Epithelial cell of esophagus (primary cell): ENCODE results near the gene BPGM.

Experiments
- DNase-seq: peaks from one replicate; pipeline ENCODE4 v3.0.0; 2010; ENCODE audit warnings: low read depth
- H3K4me3 ChIP-seq: 2 replicates; pipeline ENCODE4 v1.5.1; 2011; ENCODE audit warnings: mild to moderate bottlenecking, low read length, control low read depth
- CTCF ChIP-seq: IDR thresholded peaks from 2 replicates; pipeline ENCODE4 v1.5.1; 2011; ENCODE audit warnings: low read depth, mild to moderate bottlenecking, low read length, control low read depth, inconsistent platforms; ENCODE audit not compliant: insufficient read depth; ENCODE audit errors: missing control alignments

Gene BPGM

GRCh38 chr7:134690614-134691504, 44.2 kb downstream of the BPGM start:
- no peak for TF ChIP-seq CTCF
- no peak overlapping the region for H3K4me3 ChIP-seq

GRCh38 chr7:134691546-134692343, 45.1 kb downstream of the BPGM start:
- no peak overlapping the region for H3K4me3 ChIP-seq
- no peak for DNase-seq

More at GRCh38 chr7:134690614-134691504, 44.2 kb downstream of the BPGM start:
- no peak for DNase-seq

DNA sequence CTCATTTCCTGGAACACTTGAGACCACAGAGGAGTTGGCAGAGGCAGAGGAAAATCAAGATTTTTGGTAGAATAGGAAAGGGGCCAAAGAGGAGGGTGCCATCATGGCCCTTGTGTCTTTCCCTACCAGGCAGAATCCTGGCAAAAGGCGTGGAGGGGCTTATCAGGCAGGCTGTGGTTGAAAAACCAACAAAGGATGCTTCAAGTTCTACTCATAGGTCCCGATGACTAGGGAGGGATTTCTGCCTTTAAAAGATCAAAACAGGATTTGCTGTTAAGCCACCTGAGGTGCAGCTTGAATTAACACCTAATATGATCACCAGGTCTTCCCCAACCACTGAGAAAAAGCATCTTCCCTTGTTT, 45.7 kb downstream of the BPGM start:
- no peak for TF ChIP-seq CTCF
- DNase-seq, result no peak
- H3K4me3 ChIP-seq, result no peak overlapping the region

More at GRCh38 chr7:134691546-134692343, 45.1 kb downstream of the BPGM start:
- no peak for TF ChIP-seq CTCF

- peak; percentile 91 for DNase-seq
- no peak for TF ChIP-seq CTCF
Observed at GRCh38 chr7:134693256-134693655, 46.6 kb downstream of the BPGM start.

GRCh38 chr7:134694299-134694698, 47.6 kb downstream of the BPGM start:
- H3K4me3 ChIP-seq, result no peak overlapping the region
- DNase-seq, result no peak
- peak; percentile 39 for TF ChIP-seq CTCF

More at GRCh38 chr7:134693256-134693655, 46.6 kb downstream of the BPGM start:
- H3K4me3 ChIP-seq, result no peak overlapping the region

- no peak for TF ChIP-seq CTCF
- H3K4me3 ChIP-seq, result no peak overlapping the region
- DNase-seq, result no peak
Observed at GRCh38 chr7:134694767-134695166, 48.1 kb downstream of the BPGM start.
